ENCODE measurements around the gene MT1HL1. TPM values are rescaled to one million over a fixed set of nuclear protein-coding genes. Genes with fewer than 3 reads are reported as not detected.

The MT1HL1 gene
- total RNA-seq, 1 donor from 2014 or later: not detected

- Mint-ChIP-seq H3K4me1 (ENCODE audit: unreplicated experiment) (peaks cover 2% of the 10 kb centered on the region), H3K9me3 (ENCODE audit: unreplicated experiment) (no peaks in the 10 kb centered on the region), H3K4me3 (ENCODE audit: unreplicated experiment) (no peak overlapping the region), H3K27me3 (ENCODE audit: unreplicated experiment) (peaks cover 25% of the 10 kb centered on the region), H3K36me3 (ENCODE audit: unreplicated experiment) (no peaks in the 10 kb centered on the region), H3K27ac (ENCODE audit: unreplicated experiment) (no peak overlapping the region)
- TF ChIP-seq CTCF (IDR thresholded peaks at IDR 0.05): no peak
- no peak for DNase-seq (ENCODE audit: extremely low spot score, unreplicated experiment)
These were observed 14.7 kb upstream of the MT1HL1 start for GRCh38 chr1:237018896-237019295.

DNA sequence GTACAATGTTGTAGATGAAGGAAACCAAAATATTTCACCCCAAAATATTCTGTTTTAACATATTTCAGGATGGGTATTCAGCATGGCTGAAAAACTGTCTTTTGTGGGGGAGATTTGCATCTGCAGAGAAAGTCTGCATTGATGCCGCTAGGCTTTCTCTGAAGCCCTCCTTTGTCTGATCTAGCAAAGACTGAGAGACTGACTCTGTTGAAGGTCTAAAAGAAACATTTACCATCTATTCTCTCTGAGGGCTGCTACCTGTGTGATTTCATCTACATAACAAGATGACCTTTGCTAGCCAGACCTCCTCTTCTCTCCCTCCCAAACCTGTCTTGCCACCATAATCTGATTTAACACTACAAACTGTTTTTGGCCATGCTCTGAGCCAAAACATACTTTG is 12.4 kb upstream of the MT1HL1 start:
- no peak for DNase-seq (ENCODE audit: extremely low spot score, unreplicated experiment)
- Mint-ChIP-seq H3K27ac (ENCODE audit: unreplicated experiment) (no peak overlapping the region), H3K27me3 (ENCODE audit: unreplicated experiment) (peaks cover 25% of the 10 kb centered on the region)

GRCh38 chr1:237013608-237014007 is 9.4 kb upstream of the MT1HL1 start:
- no peak for DNase-seq (ENCODE audit: extremely low spot score, unreplicated experiment)
- no peak for TF ChIP-seq CTCF (IDR thresholded peaks at IDR 0.05)

More for the DNA sequence above, 12.4 kb upstream of the MT1HL1 start:
- Mint-ChIP-seq H3K4me3 (ENCODE audit: unreplicated experiment) (no peak overlapping the region), H3K9me3 (ENCODE audit: unreplicated experiment) (no peaks in the 10 kb centered on the region), H3K36me3 (ENCODE audit: unreplicated experiment) (no peaks in the 10 kb centered on the region), H3K4me1 (ENCODE audit: unreplicated experiment) (peaks cover 18% of the 10 kb centered on the region)
- TF ChIP-seq CTCF (IDR thresholded peaks at IDR 0.05): no peak

GRCh38 chr1:237012788-237013383 is 8.6 kb upstream of the MT1HL1 start:
- H3K36me3 Mint-ChIP-seq (ENCODE audit: unreplicated experiment): no peaks in the 10 kb centered on the region
- peak overlapping the region; percentile 86 for H3K27ac Mint-ChIP-seq (ENCODE audit: unreplicated experiment)
- peak; percentile 91 for DNase-seq (ENCODE audit: extremely low spot score, unreplicated experiment)
- peaks cover 5% of the 10 kb centered on the region for H3K9me3 Mint-ChIP-seq (ENCODE audit: unreplicated experiment)
- peaks cover 15% of the 10 kb centered on the region for H3K27me3 Mint-ChIP-seq (ENCODE audit: unreplicated experiment)
- H3K4me3 Mint-ChIP-seq (ENCODE audit: unreplicated experiment): no peak overlapping the region
- peaks cover 22% of the 10 kb centered on the region for H3K4me1 Mint-ChIP-seq (ENCODE audit: unreplicated experiment)
- TF ChIP-seq CTCF (IDR thresholded peaks at IDR 0.05): no peak

More at GRCh38 chr1:237013608-237014007, 9.4 kb upstream of the MT1HL1 start:
- peaks cover 22% of the 10 kb centered on the region for H3K4me1 Mint-ChIP-seq (ENCODE audit: unreplicated experiment)
- peaks cover 22% of the 10 kb centered on the region for H3K27me3 Mint-ChIP-seq (ENCODE audit: unreplicated experiment)
- H3K27ac Mint-ChIP-seq (ENCODE audit: unreplicated experiment): peak overlapping the region; percentile 76
- peaks cover 2% of the 10 kb centered on the region for H3K9me3 Mint-ChIP-seq (ENCODE audit: unreplicated experiment)
- no peaks in the 10 kb centered on the region for H3K36me3 Mint-ChIP-seq (ENCODE audit: unreplicated experiment)
- H3K4me3 Mint-ChIP-seq (ENCODE audit: unreplicated experiment): no peak overlapping the region

- H3K4me1 Mint-ChIP-seq (ENCODE audit: unreplicated experiment): peaks cover 22% of the 10 kb centered on the region
- no peak for TF ChIP-seq CTCF (IDR thresholded peaks at IDR 0.05)
- peaks cover 5% of the 10 kb centered on the region for H3K9me3 Mint-ChIP-seq (ENCODE audit: unreplicated experiment)
- peaks cover 11% of the 10 kb centered on the region for H3K27me3 Mint-ChIP-seq (ENCODE audit: unreplicated experiment)
- no peak for DNase-seq (ENCODE audit: extremely low spot score, unreplicated experiment)
- peak overlapping the region; percentile 86 for H3K27ac Mint-ChIP-seq (ENCODE audit: unreplicated experiment)
- H3K36me3 Mint-ChIP-seq (ENCODE audit: unreplicated experiment): no peaks in the 10 kb centered on the region
- H3K4me3 Mint-ChIP-seq (ENCODE audit: unreplicated experiment): no peak overlapping the region
These were observed 8.1 kb upstream of the MT1HL1 start for GRCh38 chr1:237012361-237012760.
